Measurements from ENCODE around the gene OR5T3.
"Not testable (repeated sequence)": the region's sequence is repeated elsewhere in the genome, so short reads cannot be mapped to it uniquely, and the experiment has no call there.

OR5T3 gene

GRCh38 chr11:56251954-56252353, at the start of gene OR5T3:
TSS of gene OR5T3 (plus strand) at chr11:56252254. CDS start at chr11:56252254, 0 bp downstream.
- no peak for DNase-seq (ENCODE audit: low spot score)
- TF ChIP-seq, protein P1, sequence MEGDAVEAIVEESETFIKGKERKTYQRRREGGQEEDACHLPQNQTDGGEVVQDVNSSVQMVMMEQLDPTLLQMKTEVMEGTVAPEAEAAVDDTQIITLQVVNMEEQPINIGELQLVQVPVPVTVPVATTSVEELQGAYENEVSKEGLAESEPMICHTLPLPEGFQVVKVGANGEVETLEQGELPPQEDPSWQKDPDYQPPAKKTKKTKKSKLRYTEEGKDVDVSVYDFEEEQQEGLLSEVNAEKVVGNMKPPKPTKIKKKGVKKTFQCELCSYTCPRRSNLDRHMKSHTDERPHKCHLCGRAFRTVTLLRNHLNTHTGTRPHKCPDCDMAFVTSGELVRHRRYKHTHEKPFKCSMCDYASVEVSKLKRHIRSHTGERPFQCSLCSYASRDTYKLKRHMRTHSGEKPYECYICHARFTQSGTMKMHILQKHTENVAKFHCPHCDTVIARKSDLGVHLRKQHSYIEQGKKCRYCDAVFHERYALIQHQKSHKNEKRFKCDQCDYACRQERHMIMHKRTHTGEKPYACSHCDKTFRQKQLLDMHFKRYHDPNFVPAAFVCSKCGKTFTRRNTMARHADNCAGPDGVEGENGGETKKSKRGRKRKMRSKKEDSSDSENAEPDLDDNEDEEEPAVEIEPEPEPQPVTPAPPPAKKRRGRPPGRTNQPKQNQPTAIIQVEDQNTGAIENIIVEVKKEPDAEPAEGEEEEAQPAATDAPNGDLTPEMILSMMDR (IDR thresholded peaks at IDR 0.05; ENCODE audit: extremely low read depth, insufficient read depth, missing control alignments) = no peak
- in situ Hi-C loops (cut with MboI; ENCODE audit: low pct_unique_long_range_greater_than_20kb, low sequenced_read_pairs, unreplicated experiment) = no loop called here

GRCh38 chr11:56207790-56208189, 44.3 kb upstream of the OR5T3 start:
- no peak for DNase-seq (ENCODE audit: low spot score)
- TF ChIP-seq, protein P1 (IDR thresholded peaks at IDR 0.05; ENCODE audit: extremely low read depth, insufficient read depth, missing control alignments) = no peak
- in situ Hi-C loops (cut with MboI; ENCODE audit: low pct_unique_long_range_greater_than_20kb, low sequenced_read_pairs, unreplicated experiment) = no loop called here

DNA sequence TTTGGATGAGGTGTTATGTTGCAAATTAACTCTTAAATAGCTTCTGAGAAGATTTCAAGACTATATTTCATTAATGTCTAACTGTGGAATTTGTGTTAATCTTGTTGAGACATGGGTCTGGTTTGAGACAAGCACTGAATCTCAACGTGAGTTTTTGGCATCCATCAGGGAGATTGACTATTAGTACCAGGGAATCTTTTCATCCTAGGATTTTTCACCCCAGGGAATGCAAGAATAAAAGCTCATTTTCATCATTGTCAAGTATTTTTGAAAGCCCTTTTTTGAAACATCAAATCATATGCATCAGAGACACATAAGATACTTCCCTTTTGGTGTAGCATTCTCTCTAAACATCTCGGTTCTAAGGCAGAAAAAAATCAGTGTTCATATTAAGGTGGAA, 37.5 kb upstream of the OR5T3 start:
- no peak for DNase-seq (ENCODE audit: low spot score)
- TF ChIP-seq, protein P1 (IDR thresholded peaks at IDR 0.05; ENCODE audit: extremely low read depth, insufficient read depth, missing control alignments) = no peak
- in situ Hi-C loops (cut with MboI; ENCODE audit: low pct_unique_long_range_greater_than_20kb, low sequenced_read_pairs, unreplicated experiment) = no loop called here

- in situ Hi-C loops (cut with MboI; ENCODE audit: low pct_unique_long_range_greater_than_20kb, low sequenced_read_pairs, unreplicated experiment); DNase-seq (ENCODE audit: low spot score): not testable (repeated sequence)
Observed at GRCh38 chr11:56219735-56220134, 32.3 kb upstream of the OR5T3 start.

DNA sequence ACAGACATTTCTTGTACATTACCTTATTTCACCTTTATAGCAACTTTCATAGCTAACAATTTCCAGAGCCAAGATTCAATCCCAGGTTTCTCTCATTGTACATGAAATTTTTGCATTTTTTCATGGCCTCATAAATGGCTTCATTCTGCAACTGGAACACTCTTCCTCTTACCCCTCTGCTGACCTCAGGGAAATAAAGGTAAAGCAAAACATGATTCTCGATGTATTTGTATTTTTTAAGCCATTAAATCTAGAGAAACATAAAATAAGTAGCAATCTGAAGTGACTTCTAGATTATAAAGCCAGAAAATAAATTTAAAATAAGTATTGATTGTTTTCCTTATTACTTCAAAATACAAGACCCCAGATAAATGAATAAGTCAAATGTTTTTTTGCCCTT, 17.9 kb upstream of the OR5T3 start, which contains the start of gene OR5T2:
Gene OR5T2, minus strand, starts transcription at position 101 of the 400 bp plus-strand sequence. CDS start 1,193 bp downstream, outside the sequence.
- TF ChIP-seq, protein P1 (IDR thresholded peaks at IDR 0.05; ENCODE audit: extremely low read depth, insufficient read depth, missing control alignments) = no peak
- no peak for DNase-seq (ENCODE audit: low spot score)
- in situ Hi-C loops (cut with MboI; ENCODE audit: low pct_unique_long_range_greater_than_20kb, low sequenced_read_pairs, unreplicated experiment) = no loop called here

GRCh38 chr11:56271092-56271491, 19.0 kb downstream of the OR5T3 start:
- TF ChIP-seq, protein P1 (IDR thresholded peaks at IDR 0.05; ENCODE audit: extremely low read depth, insufficient read depth, missing control alignments) = no peak
- DNase-seq (ENCODE audit: low spot score) = no peak
- in situ Hi-C loops (cut with MboI; ENCODE audit: low pct_unique_long_range_greater_than_20kb, low sequenced_read_pairs, unreplicated experiment) = no loop called here

DNA sequence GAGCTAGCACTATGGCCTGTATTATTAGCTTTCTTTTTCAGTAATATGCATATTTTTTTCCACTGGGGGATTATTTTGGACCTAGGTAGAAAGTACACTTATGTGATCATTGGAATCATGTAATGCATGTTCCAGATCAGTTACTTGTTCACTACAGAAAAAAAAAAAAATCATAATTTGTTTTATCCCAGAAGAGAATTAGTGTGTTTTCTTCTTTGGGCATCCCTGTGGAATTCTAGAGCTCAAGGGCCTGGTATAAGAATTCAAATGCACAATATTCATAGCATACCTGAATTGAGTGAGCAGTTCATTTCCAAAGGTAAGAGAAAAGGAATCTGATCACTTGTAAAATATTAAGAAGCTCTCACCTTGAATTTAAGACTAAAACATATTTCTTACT, 21.8 kb downstream of the OR5T3 start, which contains the start of gene OR5T1:
Gene OR5T1, plus strand, starts transcription at position 301 of the 400 bp plus-strand sequence. CDS start 1,485 bp downstream, outside the sequence.
- TF ChIP-seq, protein P1 (IDR thresholded peaks at IDR 0.05; ENCODE audit: extremely low read depth, insufficient read depth, missing control alignments) = no peak
- in situ Hi-C loops (cut with MboI; ENCODE audit: low pct_unique_long_range_greater_than_20kb, low sequenced_read_pairs, unreplicated experiment) = no loop called here
- DNase-seq (ENCODE audit: low spot score) = no peak

Data from GM13977 (cell line).